SK-N-SH (cell line): ENCODE results near the gene CCDC138. TPM values are rescaled to one million over a fixed set of nuclear protein-coding genes. Genes with fewer than 3 reads are reported as not detected.

Experiments used
- CTCF ChIA-PET: fragments of 300-600, 350-600 bp; formaldehyde crosslinking; extraction: SDS; loops from one replicate; lab custom pipeline; 2021; lab: Yijun Ruan, JAX
- POLR2A ChIA-PET: fragments of 350-600 bp; sonication (Branson Sonifier 250); formaldehyde crosslinking; extraction: SDS; loops from one replicate; lab custom pipeline; 2020; ENCODE audit warnings: antibody characterized with exemption, inconsistent platforms; lab: Yijun Ruan, JAX
- DNase-seq: peaks from one replicate; pipeline ENCODE4 v3.0.0; 2012
- H2AFZ ChIP-seq: fragments of 200-600 bp; sonication (generic); 2 replicates; pipeline ENCODE4 v1.8.1; 2016; ENCODE audit warnings: antibody characterized with exemption, mild to moderate bottlenecking, low read depth
- H3F3A ChIP-seq: fragments of 200-600 bp; sonication (generic); replicated peaks from 2 replicates; pipeline ENCODE3; 2016; ENCODE audit warnings: antibody characterized with exemption, mild to moderate bottlenecking; ENCODE audit not compliant: insufficient read depth
- H3K27ac ChIP-seq, 2 experiments: fragments of 200-500 bp in 1 of 2; fragments of 200-600 bp in 1 of 2; sonication (Bioruptor generic) in 1 of 2; sonication (generic), shearing (Covaris generic) in 1 of 2; 2 replicates each; pipeline versions ENCODE4 v1.5.1 to v1.6.1; 2014 to 2016; ENCODE audit warnings: low read depth in 2 of 2, inconsistent platforms in 1 of 2, low read length in 1 of 2, mild to moderate bottlenecking in 1 of 2, mixed read lengths in 1 of 2
- H3K27me3 ChIP-seq: fragments of 200-600 bp; sonication (generic), shearing (Covaris generic); 2 replicates; pipeline ENCODE4 v1.6.1; 2016; ENCODE audit warnings: mixed run types; ENCODE audit not compliant: insufficient read depth
- H3K36me3 ChIP-seq, 2 experiments: fragments of 200-500 bp in 1 of 2; fragments of 200-600 bp in 1 of 2; sonication (Bioruptor generic) in 1 of 2; sonication (generic) in 1 of 2; replicated peaks in 1 of 2; 2 replicates each; pipeline versions ENCODE3 to v1.5.1; 2014 to 2016; ENCODE audit warnings: low read length in 1 of 2, mild to moderate bottlenecking in 1 of 2; ENCODE audit not compliant: insufficient read depth in 2 of 2, control insufficient read depth in 1 of 2
- H3K4me1 ChIP-seq, 2 experiments: fragments of 200-500 bp in 1 of 2; fragments of 200-600 bp in 1 of 2; sonication (Bioruptor generic) in 1 of 2; sonication (generic), shearing (Covaris generic) in 1 of 2; 2 replicates each; pipeline versions ENCODE4 v1.5.1 to v1.6.1; 2014 to 2016; ENCODE audit warnings: low read depth in 1 of 2, low read length in 1 of 2, mixed run types in 1 of 2; ENCODE audit not compliant: insufficient read depth in 2 of 2, control insufficient read depth in 1 of 2
- H3K4me2 ChIP-seq: fragments of 200-600 bp; sonication (generic), shearing (Covaris generic); 2 replicates; pipeline ENCODE4 v1.6.1; 2017; ENCODE audit warnings: mixed run types
- H3K4me3 ChIP-seq, 2 experiments: fragments of 200-500 bp in 1 of 2; fragments of 200-600 bp in 1 of 2; sonication (Bioruptor generic) in 1 of 2; sonication (generic), shearing (Covaris generic) in 1 of 2; 2 replicates each; pipeline versions ENCODE4 v1.5.1 to v1.8.1; 2014 to 2016; ENCODE audit warnings: low read depth in 2 of 2, inconsistent platforms in 1 of 2, low read length in 1 of 2, mild to moderate bottlenecking in 1 of 2, mixed read lengths in 1 of 2, moderate library complexity in 1 of 2
- H3K79me2 ChIP-seq: fragments of 200-600 bp; sonication (generic); 2 replicates; pipeline ENCODE4 v1.8.1; 2017; ENCODE audit warnings: mild to moderate bottlenecking; ENCODE audit not compliant: insufficient read depth
- H3K9ac ChIP-seq: fragments of 200-600 bp; sonication (generic); 2 replicates; pipeline ENCODE4 v1.6.1; 2017; ENCODE audit warnings: mixed run types
- H3K9me2 ChIP-seq: fragments of 200-600 bp; sonication (generic); 2 replicates; pipeline ENCODE4 v1.6.1; 2017; ENCODE audit warnings: mixed run types
- H3K9me3 ChIP-seq: fragments of 200-600 bp; sonication (generic); 2 replicates; pipeline ENCODE4 v1.6.1; 2017; ENCODE audit warnings: mixed run types, mild to moderate bottlenecking, moderate library complexity
- H4K20me1 ChIP-seq: fragments of 200-600 bp; sonication (generic); 2 replicates; pipeline ENCODE4 v1.6.1; 2017; ENCODE audit warnings: mild to moderate bottlenecking, mixed run types; ENCODE audit not compliant: insufficient read depth
- ELF1 ChIP-seq: IDR thresholded peaks from 2 replicates; pipeline ENCODE4 v1.4.0; 2012
- EP300 ChIP-seq, 2 experiments: IDR thresholded peaks; 2 replicates each; pipeline versions ENCODE4 v1.4.0 to v1.6.1; 2012; ENCODE audit warnings: borderline replicate concordance in 1 of 2, low read depth in 1 of 2, low read length in 1 of 2
- JUND ChIP-seq: IDR thresholded peaks from 2 replicates; pipeline ENCODE4 v1.4.0; 2012
- POLR2AphosphoS5 ChIP-seq: IDR thresholded peaks from 2 replicates; pipeline ENCODE4 v1.6.1; 2012; ENCODE audit warnings: low read depth, low read length
- RAD21 ChIP-seq: IDR thresholded peaks from 2 replicates; pipeline ENCODE4 v1.6.1; 2012; ENCODE audit warnings: mild to moderate bottlenecking, low read length
- RCOR1 ChIP-seq: fragments of 150-350 bp; IDR thresholded peaks from 2 replicates; pipeline ENCODE4 v1.6.1; 2017; ENCODE audit warnings: antibody characterized with exemption, low read length
- RFX5 ChIP-seq: IDR thresholded peaks from 2 replicates; pipeline ENCODE4 v1.6.1; 2012; ENCODE audit warnings: mild to moderate bottlenecking, improper control_type of control experiment, low read length
- RXRA ChIP-seq: IDR thresholded peaks from 2 replicates; pipeline ENCODE4 v1.4.0; 2012; ENCODE audit warnings: low read depth, mild to moderate bottlenecking, borderline replicate concordance
- SIN3A ChIP-seq: IDR thresholded peaks from 2 replicates; pipeline ENCODE4 v1.6.1; 2012; ENCODE audit warnings: low read depth, mild to moderate bottlenecking, low read length, moderate library complexity, borderline replicate concordance
- TCF12 ChIP-seq: IDR thresholded peaks from 2 replicates; pipeline ENCODE4 v1.4.0; 2012
- TEAD4 ChIP-seq: IDR thresholded peaks from 2 replicates; pipeline ENCODE4 v1.4.0; 2012; ENCODE audit warnings: mild to moderate bottlenecking, borderline replicate concordance; ENCODE audit not compliant: insufficient read depth
- YY1 ChIP-seq: IDR thresholded peaks from 2 replicates; pipeline ENCODE4 v1.4.0; 2012; ENCODE audit warnings: low read depth, mild to moderate bottlenecking
- WGBS: methylation state at CpG from one replicate; pipeline ENCODE4 v1.1.6; 2017; ENCODE audit warnings: low lambda C conversion rate; 5-methylcytosine and 5-hydroxymethylcytosine counted together
- polyA plus RNA-seq, 3 experiments: library from polyadenylated mRNA; depleted of rRNA; stranded (reverse); fragments of >200 nt; gene quantifications; 2 replicates each; pipeline ENCODE4 v1.2.3, GENCODE V29; 2012
- TF ChIP-seq, protein P1 (sequence below): fragments of 200-600 bp; sonication (generic); IDR thresholded peaks from 2 replicates; pipeline ENCODE4 v1.6.1; 2017; ENCODE audit warnings: antibody characterized with exemption, mild to moderate bottlenecking, moderate library complexity
- TF ChIP-seq, protein P2 (sequence below): fragments of 150-350 bp; IDR thresholded peaks from 2 replicates; pipeline ENCODE4 v1.6.1; 2017; ENCODE audit warnings: antibody characterized with exemption, low read length, low read depth, borderline replicate concordance
- TF ChIP-seq, protein P3 (sequence below): fragments of 150-350 bp; IDR thresholded peaks from 2 replicates; pipeline ENCODE4 v1.6.1; 2016; ENCODE audit warnings: mild to moderate bottlenecking, low read depth, low read length
- TF ChIP-seq, protein P4 (sequence below): IDR thresholded peaks from 2 replicates; pipeline ENCODE4; 2012

CCDC138 gene
- polyA plus RNA-seq, 1 of the 3 experiments (the other 2 are of a cell fraction), result 1.2 TPM

DNA sequence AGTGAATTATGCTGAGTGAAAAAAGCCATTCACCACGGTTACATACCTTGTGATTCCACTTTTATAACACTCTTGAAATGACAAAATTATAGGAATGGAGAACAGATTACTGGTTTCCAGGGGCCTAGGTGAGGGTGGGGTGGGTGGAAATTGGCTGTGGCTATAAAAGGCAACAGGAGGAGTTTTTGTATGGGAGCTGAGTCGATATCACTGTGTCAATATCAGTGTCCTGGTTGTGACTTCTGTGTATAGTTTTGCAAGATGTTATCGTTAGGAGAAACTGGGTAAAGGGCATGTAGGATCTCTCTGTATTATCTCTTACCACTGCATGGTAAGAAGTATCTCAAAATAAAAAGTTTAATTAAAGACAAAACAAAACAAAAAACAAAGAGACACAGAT, 118.1 kb downstream of the CCDC138 start:
- Histone ChIP-seq H3K79me2 (no peaks in the 10 kb centered on the region), H3K9ac (no peak overlapping the region), H3K27ac (no peak overlapping the region), H3K4me3 (no peak overlapping the region), H2AFZ (no peak overlapping the region)
- POLR2A ChIA-PET, result no interaction called here
- no peak for DNase-seq
- CTCF ChIA-PET, result interaction anchor here (0.6 to 1.2 kb wide), 2 partner anchors 10 to 26 kb away, joined by 3 to 4 read pairs; no protein-coding TSS in a partner anchor
- no peak for TF ChIP-seq SIN3A
- no peak for TF ChIP-seq TEAD4
- TF ChIP-seq, protein P1, sequence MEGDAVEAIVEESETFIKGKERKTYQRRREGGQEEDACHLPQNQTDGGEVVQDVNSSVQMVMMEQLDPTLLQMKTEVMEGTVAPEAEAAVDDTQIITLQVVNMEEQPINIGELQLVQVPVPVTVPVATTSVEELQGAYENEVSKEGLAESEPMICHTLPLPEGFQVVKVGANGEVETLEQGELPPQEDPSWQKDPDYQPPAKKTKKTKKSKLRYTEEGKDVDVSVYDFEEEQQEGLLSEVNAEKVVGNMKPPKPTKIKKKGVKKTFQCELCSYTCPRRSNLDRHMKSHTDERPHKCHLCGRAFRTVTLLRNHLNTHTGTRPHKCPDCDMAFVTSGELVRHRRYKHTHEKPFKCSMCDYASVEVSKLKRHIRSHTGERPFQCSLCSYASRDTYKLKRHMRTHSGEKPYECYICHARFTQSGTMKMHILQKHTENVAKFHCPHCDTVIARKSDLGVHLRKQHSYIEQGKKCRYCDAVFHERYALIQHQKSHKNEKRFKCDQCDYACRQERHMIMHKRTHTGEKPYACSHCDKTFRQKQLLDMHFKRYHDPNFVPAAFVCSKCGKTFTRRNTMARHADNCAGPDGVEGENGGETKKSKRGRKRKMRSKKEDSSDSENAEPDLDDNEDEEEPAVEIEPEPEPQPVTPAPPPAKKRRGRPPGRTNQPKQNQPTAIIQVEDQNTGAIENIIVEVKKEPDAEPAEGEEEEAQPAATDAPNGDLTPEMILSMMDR, result no peak
- TF ChIP-seq, protein P2, sequence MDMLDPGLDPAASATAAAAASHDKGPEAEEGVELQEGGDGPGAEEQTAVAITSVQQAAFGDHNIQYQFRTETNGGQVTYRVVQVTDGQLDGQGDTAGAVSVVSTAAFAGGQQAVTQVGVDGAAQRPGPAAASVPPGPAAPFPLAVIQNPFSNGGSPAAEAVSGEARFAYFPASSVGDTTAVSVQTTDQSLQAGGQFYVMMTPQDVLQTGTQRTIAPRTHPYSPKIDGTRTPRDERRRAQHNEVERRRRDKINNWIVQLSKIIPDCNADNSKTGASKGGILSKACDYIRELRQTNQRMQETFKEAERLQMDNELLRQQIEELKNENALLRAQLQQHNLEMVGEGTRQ, result no peak
- TF ChIP-seq YY1, result no peak
- no peak for TF ChIP-seq TCF12
- TF ChIP-seq, protein P3, sequence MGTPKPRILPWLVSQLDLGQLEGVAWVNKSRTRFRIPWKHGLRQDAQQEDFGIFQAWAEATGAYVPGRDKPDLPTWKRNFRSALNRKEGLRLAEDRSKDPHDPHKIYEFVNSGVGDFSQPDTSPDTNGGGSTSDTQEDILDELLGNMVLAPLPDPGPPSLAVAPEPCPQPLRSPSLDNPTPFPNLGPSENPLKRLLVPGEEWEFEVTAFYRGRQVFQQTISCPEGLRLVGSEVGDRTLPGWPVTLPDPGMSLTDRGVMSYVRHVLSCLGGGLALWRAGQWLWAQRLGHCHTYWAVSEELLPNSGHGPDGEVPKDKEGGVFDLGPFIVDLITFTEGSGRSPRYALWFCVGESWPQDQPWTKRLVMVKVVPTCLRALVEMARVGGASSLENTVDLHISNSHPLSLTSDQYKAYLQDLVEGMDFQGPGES, result no peak
- TF ChIP-seq RCOR1, result no peak
- TF ChIP-seq POLR2AphosphoS5, result no peak
- TF ChIP-seq ELF1, result no peak
- TF ChIP-seq EP300 (IDR thresholded peaks at IDR 0.05; ENCODE audit: borderline replicate concordance in 1 of 2, low read depth in 1 of 2, low read length in 1 of 2), result no peak
- TF ChIP-seq RXRA, result no peak
- TF ChIP-seq, all 33 proteins: peak for 0
- Histone ChIP-seq H3K27me3 (no peaks in the 10 kb centered on the region; the same call in 1 of the 2 replicates), H4K20me1 (no peaks in the 10 kb centered on the region), H3K4me1 (no peaks in the 10 kb centered on the region; a peak in 1 of 4 replicates), H3K36me3 (no peaks in the 10 kb centered on the region), H3F3A (no peaks in the 10 kb centered on the region), H3K9me3 (no peaks in the 10 kb centered on the region), H3K9me2 (no peaks in the 10 kb centered on the region), H3K4me2 (no peak overlapping the region)
- 51% methylated on average over 3 of the region's 3 CpGs for WGBS

DNA sequence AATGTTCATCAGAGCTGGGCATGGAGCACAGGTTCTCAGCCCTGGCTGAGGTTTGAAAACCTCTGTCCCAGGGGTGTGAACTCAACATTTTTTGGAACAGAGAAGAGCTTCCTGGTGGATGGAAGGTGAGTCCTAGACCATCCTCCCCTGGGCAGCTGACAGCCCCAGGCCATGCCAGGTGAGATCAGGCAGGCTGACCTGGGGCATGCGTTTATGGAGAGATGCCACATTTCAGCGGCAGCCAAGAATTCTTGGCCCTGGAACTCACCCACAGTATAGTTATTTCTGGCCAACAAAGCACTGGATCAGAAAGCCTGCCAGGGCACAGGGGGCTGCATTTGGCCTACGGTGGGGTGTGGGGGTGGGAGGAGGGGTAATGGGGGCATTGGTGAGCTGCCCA, 118.6 kb downstream of the CCDC138 start:
- no peaks in the 10 kb centered on the region; a peak in 1 of 4 replicates for H3K4me1 ChIP-seq
- H3K27me3 ChIP-seq, result no peaks in the 10 kb centered on the region; the same call in 1 of the 2 replicates
- H3K4me3 ChIP-seq, result no peak overlapping the region
- TF ChIP-seq JUND, result no peak
- no peak for TF ChIP-seq YY1
- TF ChIP-seq RCOR1, result no peak
- TF ChIP-seq, protein P4, sequence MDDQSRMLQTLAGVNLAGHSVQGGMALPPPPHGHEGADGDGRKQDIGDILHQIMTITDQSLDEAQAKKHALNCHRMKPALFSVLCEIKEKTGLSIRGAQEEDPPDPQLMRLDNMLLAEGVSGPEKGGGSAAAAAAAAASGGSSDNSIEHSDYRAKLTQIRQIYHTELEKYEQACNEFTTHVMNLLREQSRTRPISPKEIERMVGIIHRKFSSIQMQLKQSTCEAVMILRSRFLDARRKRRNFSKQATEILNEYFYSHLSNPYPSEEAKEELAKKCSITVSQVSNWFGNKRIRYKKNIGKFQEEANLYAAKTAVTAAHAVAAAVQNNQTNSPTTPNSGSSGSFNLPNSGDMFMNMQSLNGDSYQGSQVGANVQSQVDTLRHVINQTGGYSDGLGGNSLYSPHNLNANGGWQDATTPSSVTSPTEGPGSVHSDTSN, result no peak
- TF ChIP-seq, protein P2, result no peak
- TF ChIP-seq RFX5, result no peak
- no peak for TF ChIP-seq RAD21
- H3K79me2 ChIP-seq, result no peaks in the 10 kb centered on the region
- no peak overlapping the region for H3K9ac ChIP-seq
- H3K4me2 ChIP-seq, result no peak overlapping the region
- H3K9me2 ChIP-seq, result no peaks in the 10 kb centered on the region
- H3K9me3 ChIP-seq, result no peaks in the 10 kb centered on the region
- H3F3A ChIP-seq, result no peaks in the 10 kb centered on the region
- POLR2A ChIA-PET, result no interaction called here
- 60% methylated on average over 3 of the region's 3 CpGs for WGBS
- no peak overlapping the region for H3K27ac ChIP-seq
- H2AFZ ChIP-seq, result no peak overlapping the region
- CTCF ChIA-PET, result interaction anchor here (0.6 to 1.2 kb wide), 2 partner anchors 9 to 26 kb away, joined by 3 to 4 read pairs; no protein-coding TSS in a partner anchor
- DNase-seq, result no peak
- no peaks in the 10 kb centered on the region for H3K36me3 ChIP-seq
- no peaks in the 10 kb centered on the region for H4K20me1 ChIP-seq
